Adrenal gland (tissue), 5 donors: ENCODE data around the gene ATP6V0C.

Source experiments
- CTCF ChIP-seq, 6 experiments: fragments of 450-650 bp in 4 of 6; fragments of 200-600 bp in 2 of 6; sonication (generic) in 1 of 6; IDR thresholded peaks; 1 replicate in 5 of 6; 2 replicates in 1 of 6; pipeline versions ENCODE4 v1.5.1 to v1.8.0; 2016 to 2021; ENCODE audit warnings: antibody characterized with exemption in 6 of 6, mild to moderate bottlenecking in 2 of 6, moderate library complexity in 1 of 6
- POLR2A ChIP-seq, 2 donors: fragments of 450-650 bp; IDR thresholded peaks; one replicate each; pipeline ENCODE4 v1.6.1; 2017; ENCODE audit warnings: antibody characterized with exemption in 2 of 2, mild to moderate bottlenecking in 2 of 2, moderate library complexity in 1 of 2
- donor health status: DM: no; HTN: no; CAD: no.

- TF ChIP-seq CTCF (IDR thresholded peaks at IDR 0.05), result no peak
- TF ChIP-seq POLR2A (IDR thresholded peaks at IDR 0.05), result no peak
Measured at GRCh38 chr16:2531371-2531695, 17.6 kb downstream of the ATP6V0C start, which contains the start of gene CEMP1.
